ENCODE data around the gene GCH1. TPM values are rescaled to one million over a fixed set of nuclear protein-coding genes. Genes with fewer than 3 reads are reported as not detected.
"Not testable (repeated sequence)": the region's sequence is repeated elsewhere in the genome, so short reads cannot be mapped to it uniquely, and the experiment has no call there.

Gene GCH1
- total and polyA plus RNA-seq, 4 experiments from 2014 or later = 28.4 to 31.9 (median 30.5) TPM

DNA sequence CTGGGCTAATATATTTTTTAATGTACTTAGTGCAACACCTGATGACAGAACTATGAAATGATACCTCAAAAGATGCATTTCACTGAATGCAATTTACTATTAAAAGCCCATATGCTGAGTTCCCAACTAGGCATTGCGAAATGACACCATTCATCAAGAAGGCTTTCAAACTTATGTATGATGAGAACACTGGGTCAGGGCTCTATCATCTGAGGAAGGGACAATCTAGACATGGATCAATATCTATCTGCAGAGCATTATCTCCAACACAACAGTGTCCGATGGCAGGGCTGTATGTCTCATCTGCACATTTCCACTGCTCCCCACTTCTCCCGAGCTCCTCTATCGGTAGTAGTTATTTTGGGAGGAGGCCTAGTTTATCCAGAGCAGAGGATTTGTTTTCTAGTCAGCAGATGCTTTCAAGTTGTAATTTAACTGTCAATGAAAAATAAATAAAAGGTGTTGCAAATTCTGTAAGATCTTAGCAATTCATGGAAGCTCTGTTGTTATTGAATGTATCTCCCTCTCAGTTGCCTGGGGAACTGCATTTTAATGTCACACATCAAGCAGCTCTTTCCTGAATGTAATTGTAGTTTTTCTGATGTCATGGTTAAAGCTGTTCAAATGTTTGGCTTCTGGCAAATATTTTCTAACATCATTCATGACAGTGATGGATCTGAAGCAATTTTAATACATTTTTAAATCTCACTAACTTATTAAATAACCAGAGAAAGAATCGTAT, 7.4 kb upstream of the GCH1 start:
- peaks cover 7 to 13% (median 10%) of the 10 kb centered on the region in 4 donors for H3K4me1 Mint-ChIP-seq
- H3K4me3 Mint-ChIP-seq = no peak overlapping the region
- Histone ChIP-seq H3K9me3 (ENCODE audit: control insufficient read depth in 1 of 2, low read length in 2 of 2) (no peaks in the 10 kb centered on the region), H3K4me3 (ENCODE audit: low read length in 2 of 2) (no peak overlapping the region), H3K27me3 (ENCODE audit: insufficient read depth, low read length) (no peaks in the 10 kb centered on the region), H3K36me3 (ENCODE audit: insufficient read depth, low read length) (no peaks in the 10 kb centered on the region), H3K27ac (ENCODE audit: low read depth, low read length) (no peak overlapping the region), H3K4me1 (ENCODE audit: insufficient read depth, low read length) (peaks cover 12% of the 10 kb centered on the region)
- no peaks in the 10 kb centered on the region for H3K27me3 Mint-ChIP-seq
- peak overlapping the region in 1 of 7 donors; percentile 18 for H3K27ac Mint-ChIP-seq
- no peaks in the 10 kb centered on the region for H3K9me3 Mint-ChIP-seq
- H3K36me3 Mint-ChIP-seq = no peaks in the 10 kb centered on the region
- CTCF ChIA-PET (ENCODE audit: partially characterized antibody) = no interaction called here
- POLR2A ChIA-PET (ENCODE audit: partially characterized antibody) = interaction anchor here (0.6 to 0.8 kb wide), 2 partner anchors 8 to 9 kb away, joined by 3 to 4 read pairs; partner anchors contain the start of gene GCH1
- DNase-seq = no peak
- intact Hi-C loops (cut with micrococcal nuclease) = loop anchor here (10.0 kb wide), 2 partner anchors 515 to 675 kb away; partner anchors contain the start of genes CDKN3 and KTN1

DNA sequence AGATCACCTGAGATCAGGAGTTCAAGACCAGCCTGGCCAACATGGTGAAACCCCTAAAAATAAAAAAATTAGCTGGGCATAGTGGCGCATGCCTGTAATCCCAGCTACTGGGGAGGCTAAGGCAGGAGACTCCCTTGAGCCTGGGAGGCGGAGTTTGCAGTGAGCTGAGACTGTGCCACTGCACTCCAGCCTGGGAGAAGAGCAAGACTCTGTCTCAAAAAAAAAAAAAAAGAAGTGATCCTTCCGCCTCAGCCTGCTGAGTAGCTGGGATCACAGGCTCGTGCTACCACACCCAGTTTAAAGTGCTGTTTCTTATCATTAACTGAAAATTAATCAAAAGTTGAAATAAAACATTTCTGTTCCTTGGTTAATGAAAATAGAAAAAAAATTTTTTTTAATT, 6.3 kb upstream of the GCH1 start:
- CTCF ChIA-PET (ENCODE audit: partially characterized antibody); H3K36me3 Mint-ChIP-seq; POLR2A ChIA-PET (ENCODE audit: partially characterized antibody); H3K9me3 Mint-ChIP-seq; DNase-seq; H3K27ac Mint-ChIP-seq; H3K4me3 Mint-ChIP-seq; H3K27ac ChIP-seq (ENCODE audit: low read depth, low read length); H3K27me3 ChIP-seq (ENCODE audit: insufficient read depth, low read length); H3K9me3 ChIP-seq (ENCODE audit: control insufficient read depth in 1 of 2, low read length in 2 of 2); H3K27me3 Mint-ChIP-seq; H3K36me3 ChIP-seq (ENCODE audit: insufficient read depth, low read length); H3K4me3 ChIP-seq (ENCODE audit: low read length in 2 of 2): not testable (repeated sequence)
- intact Hi-C loops (cut with micrococcal nuclease) = loop anchor here (10.0 kb wide), 2 partner anchors 514 to 676 kb away; partner anchors contain the start of genes CDKN3 and KTN1
- H3K4me1 Mint-ChIP-seq = peaks cover 7 to 13% (median 10%) of the 10 kb centered on the region in 4 donors
- peaks cover 12% of the 10 kb centered on the region for H3K4me1 ChIP-seq (ENCODE audit: insufficient read depth, low read length)

DNA sequence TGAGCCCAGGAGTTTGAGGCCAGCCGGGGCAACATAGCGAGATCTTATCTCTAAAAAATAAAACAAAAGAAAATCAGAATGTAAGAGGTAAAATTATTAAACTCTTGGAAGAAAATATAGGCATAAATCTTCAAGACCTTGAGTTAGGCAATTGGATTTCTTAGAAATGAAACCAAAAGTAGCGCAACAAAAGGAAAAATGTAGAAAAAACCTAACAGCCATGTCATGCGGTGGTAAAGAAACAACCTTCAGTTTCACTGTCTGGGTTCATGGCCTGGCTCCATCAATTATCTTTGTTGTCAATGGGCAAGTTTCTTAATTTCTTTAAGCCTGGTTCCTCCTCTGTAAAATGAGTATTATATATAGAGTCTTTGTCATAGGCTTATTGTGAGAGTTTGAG, 5.6 kb upstream of the GCH1 start:
- H3K36me3 Mint-ChIP-seq = no peaks in the 10 kb centered on the region
- Histone ChIP-seq H3K9me3 (ENCODE audit: control insufficient read depth in 1 of 2, low read length in 2 of 2) (no peaks in the 10 kb centered on the region), H3K36me3 (ENCODE audit: insufficient read depth, low read length) (no peaks in the 10 kb centered on the region), H3K27ac (ENCODE audit: low read depth, low read length) (no peak overlapping the region), H3K27me3 (ENCODE audit: insufficient read depth, low read length) (no peaks in the 10 kb centered on the region), H3K4me3 (ENCODE audit: low read length in 2 of 2) (no peak overlapping the region), H3K4me1 (ENCODE audit: insufficient read depth, low read length) (peaks cover 16% of the 10 kb centered on the region)
- CTCF ChIA-PET (ENCODE audit: partially characterized antibody) = interaction anchor here (0.7 to 1.0 kb wide), 2 partner anchors 9 to 14 kb away, joined by 3 read pairs; no protein-coding TSS in a partner anchor
- intact Hi-C loops (cut with micrococcal nuclease) = loop anchor here (10.0 kb wide), 2 partner anchors 513 to 677 kb away; partner anchors contain the start of genes CDKN3 and KTN1
- POLR2A ChIA-PET (ENCODE audit: partially characterized antibody) = interaction anchor here (0.6 kb wide), 1 partner anchor 392 kb away, joined by 4 read pairs; no protein-coding TSS in a partner anchor
- DNase-seq = peak in 4 of 5 donors; percentile 8 to 35 (median 24)
- peaks cover 9 to 16% (median 12%) of the 10 kb centered on the region in 4 donors for H3K4me1 Mint-ChIP-seq
- no peaks in the 10 kb centered on the region for H3K9me3 Mint-ChIP-seq
- H3K4me3 Mint-ChIP-seq = peak overlapping the region; percentile 55 to 79 (median 76)
- peak overlapping the region in 6 of 7 donors; percentile 3 to 85 (median 80) for H3K27ac Mint-ChIP-seq
- H3K27me3 Mint-ChIP-seq = no peaks in the 10 kb centered on the region

DNA sequence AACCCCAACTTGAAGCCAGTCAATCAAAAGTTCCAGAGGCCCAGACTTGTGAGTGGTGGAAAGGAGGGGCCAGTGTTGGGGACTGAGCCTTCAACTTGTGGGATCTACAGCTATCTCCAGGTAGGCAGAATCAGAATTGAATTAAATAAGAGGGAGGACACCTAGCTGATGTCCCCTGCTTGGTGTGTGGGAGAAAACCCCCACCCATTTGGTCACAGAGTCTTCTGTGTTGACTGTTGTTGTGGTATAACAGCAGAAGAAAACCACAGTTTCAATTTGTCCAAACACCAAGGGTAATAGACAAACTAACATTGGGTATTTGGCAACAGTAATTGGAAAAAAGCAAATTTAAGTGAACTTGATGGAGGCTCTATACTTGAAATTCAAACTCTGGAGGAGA, 3.4 kb upstream of the GCH1 start:
- no peaks in the 10 kb centered on the region for H3K27me3 Mint-ChIP-seq
- POLR2A ChIA-PET (ENCODE audit: partially characterized antibody) = no interaction called here
- Histone ChIP-seq H3K27ac (ENCODE audit: low read depth, low read length) (no peak overlapping the region), H3K27me3 (ENCODE audit: insufficient read depth, low read length) (no peaks in the 10 kb centered on the region), H3K9me3 (ENCODE audit: control insufficient read depth in 1 of 2, low read length in 2 of 2) (no peaks in the 10 kb centered on the region), H3K4me1 (ENCODE audit: insufficient read depth, low read length) (peaks cover 17% of the 10 kb centered on the region), H3K36me3 (ENCODE audit: insufficient read depth, low read length) (no peaks in the 10 kb centered on the region), H3K4me3 (ENCODE audit: low read length in 2 of 2) (no peak overlapping the region)
- H3K27ac Mint-ChIP-seq = no peak overlapping the region
- H3K36me3 Mint-ChIP-seq = peaks cover 0 to 4% of the 10 kb centered on the region in 2 donors
- intact Hi-C loops (cut with micrococcal nuclease) = loop anchor here (10.0 kb wide), 2 partner anchors 511 to 679 kb away; partner anchors contain the start of genes CDKN3 and KTN1
- no peaks in the 10 kb centered on the region for H3K9me3 Mint-ChIP-seq
- DNase-seq = no peak
- peaks cover 10 to 25% (median 15%) of the 10 kb centered on the region in 4 donors for H3K4me1 Mint-ChIP-seq
- CTCF ChIA-PET (ENCODE audit: partially characterized antibody) = no interaction called here
- no peak overlapping the region for H3K4me3 Mint-ChIP-seq

DNA sequence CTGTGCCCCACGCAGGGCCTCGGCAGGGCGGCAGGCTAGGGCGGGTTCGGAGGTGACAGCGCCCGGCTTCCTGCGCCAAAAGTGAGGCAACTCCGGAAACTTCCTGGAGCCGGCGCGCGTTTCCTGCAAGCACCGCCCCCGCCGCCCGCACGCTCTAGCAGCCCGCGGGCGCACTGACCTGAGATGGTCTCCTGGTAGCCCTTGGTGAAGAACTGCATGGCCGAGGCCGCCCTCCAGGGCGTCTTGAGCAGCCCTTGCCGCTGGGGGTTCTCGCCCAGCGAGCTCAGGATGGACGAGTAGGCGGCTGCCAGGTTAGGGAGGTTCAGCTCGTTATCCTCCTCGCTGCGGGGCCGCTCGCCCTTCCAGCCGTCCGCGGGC, 494 bp downstream of the GCH1 start:
- intact Hi-C loops (cut with micrococcal nuclease) = loop anchor here (1.0 to 10.0 kb wide), 9 partner anchors 21 to 683 kb away; partner anchors contain the start of genes CDKN3, CNIH1, GMFB and KTN1
- H3K9me3 ChIP-seq (ENCODE audit: control insufficient read depth in 1 of 2, low read length in 2 of 2) = no peaks in the 10 kb centered on the region
- peak overlapping the region; percentile 37 to 99 for H3K4me3 ChIP-seq (ENCODE audit: low read length in 2 of 2)
- Mint-ChIP-seq H3K9me3 (no peaks in the 10 kb centered on the region), H3K4me3 (peak overlapping the region; percentile 89 to 96 (median 92)), H3K27me3 (no peaks in the 10 kb centered on the region), H3K27ac (peak overlapping the region; percentile 67 to 93 (median 92)), H3K36me3 (peaks cover 0 to 10% of the 10 kb centered on the region in 2 donors), H3K4me1 (peaks cover 14 to 36% (median 25%) of the 10 kb centered on the region in 4 donors)
- peak; percentile 81 to 87 (median 85) for DNase-seq
- H3K27ac ChIP-seq (ENCODE audit: low read depth, low read length) = peak overlapping the region; percentile 96
- ChIA-PET POLR2A (ENCODE audit: partially characterized antibody) (interaction anchor here (0.5 to 4.7 kb wide), 18 partner anchors 8 to 431 kb away, joined by 3 to 44 read pairs (median 4); partner anchors contain the start of genes MAPK1IP1L, SAMD4A, SOCS4 and WDHD1), CTCF (ENCODE audit: partially characterized antibody) (interaction anchor here (1.0 to 4.3 kb wide), 12 partner anchors 9 to 337 kb away, joined by 3 to 41 read pairs (median 7); partner anchors contain the start of gene MAPK1IP1L)
- no peaks in the 10 kb centered on the region for H3K36me3 ChIP-seq (ENCODE audit: insufficient read depth, low read length)
- H3K27me3 ChIP-seq (ENCODE audit: insufficient read depth, low read length) = no peaks in the 10 kb centered on the region
- H3K4me1 ChIP-seq (ENCODE audit: insufficient read depth, low read length) = peaks cover 25% of the 10 kb centered on the region

DNA sequence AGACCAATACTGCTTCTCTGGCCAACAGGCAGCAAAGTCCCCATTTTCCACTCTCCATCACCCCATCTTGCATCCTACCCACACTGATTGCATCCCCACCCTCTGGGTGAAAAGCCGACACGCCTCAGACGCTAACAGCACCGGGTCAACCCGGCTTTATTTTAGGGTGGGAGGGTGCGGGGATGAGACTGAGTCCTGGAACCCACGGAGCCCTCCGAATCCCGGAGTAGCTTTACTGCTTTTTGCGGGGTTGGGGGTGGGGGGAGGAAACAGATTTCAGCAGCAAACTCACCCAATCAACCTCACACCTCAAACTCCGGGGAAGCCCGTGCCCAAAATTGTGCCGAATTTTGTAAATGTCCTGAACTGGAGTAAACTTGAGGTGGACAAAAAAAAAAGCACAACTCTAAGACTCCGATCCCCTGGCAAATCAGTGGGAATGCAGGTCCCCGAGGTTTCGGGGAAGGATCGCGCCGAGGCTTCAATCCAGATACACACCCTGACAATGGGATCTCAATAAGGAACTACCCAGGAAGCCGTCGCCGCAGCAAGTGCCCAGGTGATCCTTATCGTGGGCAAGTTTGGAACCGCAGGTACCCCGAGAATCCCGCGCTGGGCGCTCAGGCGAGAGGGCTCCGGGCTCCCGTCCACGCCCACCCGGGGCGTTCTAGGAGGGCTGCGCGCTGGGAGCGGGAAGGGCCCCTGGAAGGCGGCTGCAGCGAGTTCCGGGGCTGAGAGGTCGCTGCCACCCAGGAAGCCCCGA, 1.1 kb downstream of the GCH1 start:
- Histone ChIP-seq H3K4me3 (ENCODE audit: low read length in 2 of 2) (peak overlapping the region; percentile 37 to 99), H3K9me3 (ENCODE audit: control insufficient read depth in 1 of 2, low read length in 2 of 2) (no peaks in the 10 kb centered on the region), H3K36me3 (ENCODE audit: insufficient read depth, low read length) (no peaks in the 10 kb centered on the region), H3K27ac (ENCODE audit: low read depth, low read length) (peak overlapping the region; percentile 96), H3K4me1 (ENCODE audit: insufficient read depth, low read length) (peaks cover 25% of the 10 kb centered on the region), H3K27me3 (ENCODE audit: insufficient read depth, low read length) (no peaks in the 10 kb centered on the region)
- Mint-ChIP-seq H3K36me3 (peaks cover 0 to 10% of the 10 kb centered on the region in 2 donors), H3K27me3 (no peaks in the 10 kb centered on the region), H3K27ac (peak overlapping the region; percentile 67 to 95 (median 93)), H3K4me3 (peak overlapping the region; percentile 89 to 96 (median 92)), H3K9me3 (no peaks in the 10 kb centered on the region), H3K4me1 (peaks cover 14 to 33% (median 24%) of the 10 kb centered on the region in 4 donors)
- POLR2A ChIA-PET (ENCODE audit: partially characterized antibody) = interaction anchor here (0.5 to 4.7 kb wide), 16 partner anchors 8 to 1678 kb away, joined by 3 to 44 read pairs (median 4); partner anchors contain the start of genes MAPK1IP1L, SAMD4A, SOCS4 and TMEM260
- CTCF ChIA-PET (ENCODE audit: partially characterized antibody) = interaction anchor here (1.0 to 4.3 kb wide), 11 partner anchors 8 to 337 kb away, joined by 3 to 41 read pairs (median 6); partner anchors contain the start of gene MAPK1IP1L
- intact Hi-C loops (cut with micrococcal nuclease) = loop anchor here (1.0 to 10.0 kb wide), 10 partner anchors 8 to 683 kb away; partner anchors contain the start of genes CDKN3, CNIH1, GMFB and KTN1
- DNase-seq = peak in 4 of 5 donors; percentile 10 to 54 (median 18)

All from CD4-positive, alpha-beta memory T cell (primary cell).